GM23338 (cell line): ENCODE results near the gene TPP1. TPM values are rescaled to one million over a fixed set of nuclear protein-coding genes. Genes with fewer than 3 reads are reported as not detected.

Experiments
- ATAC-seq: fragments of 200-7000 bp; cut with Tn5 transposase; 3 replicates; pipeline ENCODE4 v1.9.1; 2020
- DNase-seq: peaks from one replicate; pipeline ENCODE4 v3.0.0-alpha.2; 2015; ENCODE audit warnings: low spot score
- H2AFZ ChIP-seq: fragments of 200-600 bp; sonication (generic); 2 replicates; pipeline ENCODE4 v1.8.0; 2016; ENCODE audit warnings: antibody characterized with exemption, mild to moderate bottlenecking, moderate library complexity
- H3F3A ChIP-seq: fragments of 200-600 bp; sonication (generic); replicated peaks from 2 replicates; pipeline ENCODE4 v1.8.0; 2017; ENCODE audit warnings: antibody characterized with exemption, mixed run types, low read depth
- H3K27ac ChIP-seq: fragments of 200-600 bp; sonication (generic); 2 replicates; pipeline ENCODE4 v1.6.1; 2016; ENCODE audit warnings: low read depth
- H3K27me3 ChIP-seq: fragments of 200-600 bp; sonication (generic); 2 replicates; pipeline ENCODE4 v1.8.0; 2016; ENCODE audit warnings: mild to moderate bottlenecking, mixed run types, moderate library complexity; ENCODE audit not compliant: insufficient read depth
- H3K36me3 ChIP-seq: fragments of 200-600 bp; sonication (generic); 2 replicates; pipeline ENCODE4 v1.8.0; 2016; ENCODE audit warnings: mild to moderate bottlenecking; ENCODE audit not compliant: insufficient read depth
- H3K4me1 ChIP-seq: fragments of 200-600 bp; sonication (generic); 2 replicates; pipeline ENCODE4 v1.8.0; 2016; ENCODE audit warnings: mild to moderate bottlenecking, moderate library complexity; ENCODE audit not compliant: insufficient read depth
- H3K4me2 ChIP-seq: fragments of 200-600 bp; sonication (generic); 2 replicates; pipeline ENCODE4 v1.7.1; 2017; ENCODE audit warnings: mixed run types
- H3K4me3 ChIP-seq: fragments of 200-600 bp; sonication (generic); 2 replicates; pipeline ENCODE4 v1.6.1; 2016; ENCODE audit warnings: mixed run types
- H3K79me2 ChIP-seq: fragments of 200-600 bp; sonication (generic); replicated peaks from 2 replicates; pipeline ENCODE4 v1.8.0; 2017; ENCODE audit warnings: mild to moderate bottlenecking; ENCODE audit not compliant: insufficient read depth
- H3K9me2 ChIP-seq: fragments of 200-600 bp; sonication (generic); 2 replicates; pipeline ENCODE4 v1.8.0; 2017; ENCODE audit not compliant: insufficient read depth
- H4K20me1 ChIP-seq: fragments of 200-600 bp; sonication (generic); replicated peaks from 2 replicates; pipeline ENCODE4 v1.8.0; 2017; ENCODE audit warnings: mild to moderate bottlenecking; ENCODE audit not compliant: insufficient read depth
- H3K27ac Mint-ChIP-seq: 2 replicates; pipeline ENCODE4 v1.8.0; 2020; ENCODE audit warnings: inconsistent platforms, mild to moderate bottlenecking, moderate library complexity, mixed read lengths
- H3K27me3 Mint-ChIP-seq: 3 replicates; pipeline ENCODE4 v1.8.0; 2022; ENCODE audit warnings: low read depth, mild to moderate bottlenecking, moderate library complexity, mixed read lengths, inconsistent platforms; ENCODE audit not compliant: insufficient read depth, poor library complexity
- H3K36me3 Mint-ChIP-seq: 3 replicates; pipeline ENCODE4 v1.8.0; 2021; ENCODE audit warnings: low read depth, mild to moderate bottlenecking, inconsistent platforms, moderate library complexity, mixed read lengths
- H3K4me1 Mint-ChIP-seq: 3 replicates; pipeline ENCODE4 v1.8.0; 2020; ENCODE audit warnings: mild to moderate bottlenecking, inconsistent platforms, mixed read lengths
- H3K4me3 Mint-ChIP-seq: 3 replicates; pipeline ENCODE4 v1.8.0; 2021; ENCODE audit warnings: moderate library complexity, mild to moderate bottlenecking, inconsistent platforms, mixed read lengths
- H3K9me3 Mint-ChIP-seq: 3 replicates; pipeline ENCODE4 v1.8.0; 2020; ENCODE audit warnings: moderate library complexity, mild to moderate bottlenecking, inconsistent platforms, mixed read lengths
- CREB1 ChIP-seq: fragments of 250-450 bp; sonication (Bioruptor Pico); IDR thresholded peaks from 2 replicates; pipeline ENCODE4 v1.5.0; 2020; ENCODE audit warnings: low read depth, mild to moderate bottlenecking, moderate library complexity
- EZH2 ChIP-seq: fragments of 200-600 bp; sonication (generic); IDR thresholded peaks from one replicate; pipeline ENCODE4 v1.8.0; 2017; ENCODE audit warnings: antibody characterized with exemption, mild to moderate bottlenecking, low read depth; ENCODE audit not compliant: unreplicated experiment
- EZH2phosphoT487 ChIP-seq: fragments of 200-600 bp; sonication (generic); IDR thresholded peaks from one replicate; pipeline ENCODE4 v1.8.1; 2018; ENCODE audit warnings: antibody characterized with exemption; ENCODE audit not compliant: unreplicated experiment
- JUNB ChIP-seq: IDR thresholded peaks from one replicate; pipeline ENCODE4 v1.6.1; 2016; ENCODE audit warnings: antibody characterized with exemption; ENCODE audit not compliant: unreplicated experiment
- STAT1 ChIP-seq: IDR thresholded peaks from one replicate; pipeline ENCODE4 v1.6.1; 2016; ENCODE audit warnings: antibody characterized with exemption; ENCODE audit not compliant: unreplicated experiment
- ZNF114 ChIP-seq: fragments of 250-450 bp; sonication (Bioruptor Pico); IDR thresholded peaks from 2 replicates; pipeline ENCODE4 v1.5.0; 2020; ENCODE audit warnings: mild to moderate bottlenecking, moderate library complexity
- polyA plus RNA-seq: library from polyadenylated mRNA; unstranded; fragments of >200 nt; fragmentation: Nextera tagmentation; extraction: Ambion mirVana; gene quantifications from 2 replicates; pipeline ENCODE4 v1.2.1, GENCODE V29; 2016
- total RNA-seq: library from RNA; depleted of rRNA; stranded (reverse); fragments of >200 nt; shearing (Covaris generic); gene quantifications from 2 replicates; pipeline ENCODE4 v1.2.3, GENCODE V29; 2014
- TF ChIP-seq, protein P1 (sequence below): fragments of 250-450 bp; sonication (Bioruptor Pico); IDR thresholded peaks from 2 replicates; pipeline ENCODE4 v1.5.0; 2020; ENCODE audit warnings: mild to moderate bottlenecking, moderate library complexity
- TF ChIP-seq, protein P2 (sequence below), 2 experiments: fragments of 200-600 bp in 1 of 2; sonication (generic) in 1 of 2; conservative IDR thresholded peaks; 2 replicates each; pipeline versions ENCODE4 v1.5.1 to v1.6.1; 2016 to 2017; ENCODE audit warnings: antibody characterized with exemption in 2 of 2, low read depth in 2 of 2, mild to moderate bottlenecking in 2 of 2, moderate library complexity in 1 of 2

Gene TPP1
- total and polyA plus RNA-seq, 2 experiments from 2014 or later, result 21.7 to 49.7 TPM

DNA sequence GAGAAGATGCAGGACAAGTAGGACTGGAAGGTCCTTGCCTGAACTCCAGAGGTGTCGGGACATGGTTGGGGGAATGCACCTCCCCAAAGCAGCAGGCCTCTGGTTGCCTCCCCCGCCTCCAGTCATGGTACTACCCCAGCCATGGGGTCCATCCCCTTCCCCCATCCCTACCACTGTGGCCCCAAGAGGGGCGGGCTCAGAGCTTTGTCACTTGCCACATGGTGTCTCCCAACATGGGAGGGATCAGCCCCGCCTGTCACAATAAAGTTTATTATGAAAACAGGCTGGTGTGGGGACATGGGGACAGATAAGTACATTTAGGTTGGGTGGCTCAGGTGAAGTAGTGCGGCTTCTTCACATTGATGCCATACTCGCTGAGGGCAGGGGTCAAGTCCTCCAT lies 8.6 kb downstream of the TPP1 start:
- DNase-seq, result no peak
- H3K9me3 Mint-ChIP-seq, result no peaks in the 10 kb centered on the region
- Histone ChIP-seq H3K36me3 (peaks cover 35% of the 10 kb centered on the region), H3K9me2 (no peaks in the 10 kb centered on the region), H3F3A (peaks cover 10% of the 10 kb centered on the region; the same call in 1 of the 2 replicates), H3K4me3 (peak overlapping the region; percentile 80), H4K20me1 (no peaks in the 10 kb centered on the region; the same call in 1 of the 2 replicates), H3K4me1 (peaks cover 26% of the 10 kb centered on the region), H2AFZ (no peak overlapping the region), H3K27me3 (no peaks in the 10 kb centered on the region), H3K4me2 (peak overlapping the region; percentile 92; the same call in 1 of the 2 replicates), H3K27ac (peak overlapping the region; percentile 69; the same call in 1 of the 2 replicates), H3K79me2 (peaks cover 31% of the 10 kb centered on the region)
- no peak for TF ChIP-seq CREB1
- no peak for TF ChIP-seq EZH2phosphoT487
- TF ChIP-seq EZH2, result no peak
- TF ChIP-seq, protein P1, sequence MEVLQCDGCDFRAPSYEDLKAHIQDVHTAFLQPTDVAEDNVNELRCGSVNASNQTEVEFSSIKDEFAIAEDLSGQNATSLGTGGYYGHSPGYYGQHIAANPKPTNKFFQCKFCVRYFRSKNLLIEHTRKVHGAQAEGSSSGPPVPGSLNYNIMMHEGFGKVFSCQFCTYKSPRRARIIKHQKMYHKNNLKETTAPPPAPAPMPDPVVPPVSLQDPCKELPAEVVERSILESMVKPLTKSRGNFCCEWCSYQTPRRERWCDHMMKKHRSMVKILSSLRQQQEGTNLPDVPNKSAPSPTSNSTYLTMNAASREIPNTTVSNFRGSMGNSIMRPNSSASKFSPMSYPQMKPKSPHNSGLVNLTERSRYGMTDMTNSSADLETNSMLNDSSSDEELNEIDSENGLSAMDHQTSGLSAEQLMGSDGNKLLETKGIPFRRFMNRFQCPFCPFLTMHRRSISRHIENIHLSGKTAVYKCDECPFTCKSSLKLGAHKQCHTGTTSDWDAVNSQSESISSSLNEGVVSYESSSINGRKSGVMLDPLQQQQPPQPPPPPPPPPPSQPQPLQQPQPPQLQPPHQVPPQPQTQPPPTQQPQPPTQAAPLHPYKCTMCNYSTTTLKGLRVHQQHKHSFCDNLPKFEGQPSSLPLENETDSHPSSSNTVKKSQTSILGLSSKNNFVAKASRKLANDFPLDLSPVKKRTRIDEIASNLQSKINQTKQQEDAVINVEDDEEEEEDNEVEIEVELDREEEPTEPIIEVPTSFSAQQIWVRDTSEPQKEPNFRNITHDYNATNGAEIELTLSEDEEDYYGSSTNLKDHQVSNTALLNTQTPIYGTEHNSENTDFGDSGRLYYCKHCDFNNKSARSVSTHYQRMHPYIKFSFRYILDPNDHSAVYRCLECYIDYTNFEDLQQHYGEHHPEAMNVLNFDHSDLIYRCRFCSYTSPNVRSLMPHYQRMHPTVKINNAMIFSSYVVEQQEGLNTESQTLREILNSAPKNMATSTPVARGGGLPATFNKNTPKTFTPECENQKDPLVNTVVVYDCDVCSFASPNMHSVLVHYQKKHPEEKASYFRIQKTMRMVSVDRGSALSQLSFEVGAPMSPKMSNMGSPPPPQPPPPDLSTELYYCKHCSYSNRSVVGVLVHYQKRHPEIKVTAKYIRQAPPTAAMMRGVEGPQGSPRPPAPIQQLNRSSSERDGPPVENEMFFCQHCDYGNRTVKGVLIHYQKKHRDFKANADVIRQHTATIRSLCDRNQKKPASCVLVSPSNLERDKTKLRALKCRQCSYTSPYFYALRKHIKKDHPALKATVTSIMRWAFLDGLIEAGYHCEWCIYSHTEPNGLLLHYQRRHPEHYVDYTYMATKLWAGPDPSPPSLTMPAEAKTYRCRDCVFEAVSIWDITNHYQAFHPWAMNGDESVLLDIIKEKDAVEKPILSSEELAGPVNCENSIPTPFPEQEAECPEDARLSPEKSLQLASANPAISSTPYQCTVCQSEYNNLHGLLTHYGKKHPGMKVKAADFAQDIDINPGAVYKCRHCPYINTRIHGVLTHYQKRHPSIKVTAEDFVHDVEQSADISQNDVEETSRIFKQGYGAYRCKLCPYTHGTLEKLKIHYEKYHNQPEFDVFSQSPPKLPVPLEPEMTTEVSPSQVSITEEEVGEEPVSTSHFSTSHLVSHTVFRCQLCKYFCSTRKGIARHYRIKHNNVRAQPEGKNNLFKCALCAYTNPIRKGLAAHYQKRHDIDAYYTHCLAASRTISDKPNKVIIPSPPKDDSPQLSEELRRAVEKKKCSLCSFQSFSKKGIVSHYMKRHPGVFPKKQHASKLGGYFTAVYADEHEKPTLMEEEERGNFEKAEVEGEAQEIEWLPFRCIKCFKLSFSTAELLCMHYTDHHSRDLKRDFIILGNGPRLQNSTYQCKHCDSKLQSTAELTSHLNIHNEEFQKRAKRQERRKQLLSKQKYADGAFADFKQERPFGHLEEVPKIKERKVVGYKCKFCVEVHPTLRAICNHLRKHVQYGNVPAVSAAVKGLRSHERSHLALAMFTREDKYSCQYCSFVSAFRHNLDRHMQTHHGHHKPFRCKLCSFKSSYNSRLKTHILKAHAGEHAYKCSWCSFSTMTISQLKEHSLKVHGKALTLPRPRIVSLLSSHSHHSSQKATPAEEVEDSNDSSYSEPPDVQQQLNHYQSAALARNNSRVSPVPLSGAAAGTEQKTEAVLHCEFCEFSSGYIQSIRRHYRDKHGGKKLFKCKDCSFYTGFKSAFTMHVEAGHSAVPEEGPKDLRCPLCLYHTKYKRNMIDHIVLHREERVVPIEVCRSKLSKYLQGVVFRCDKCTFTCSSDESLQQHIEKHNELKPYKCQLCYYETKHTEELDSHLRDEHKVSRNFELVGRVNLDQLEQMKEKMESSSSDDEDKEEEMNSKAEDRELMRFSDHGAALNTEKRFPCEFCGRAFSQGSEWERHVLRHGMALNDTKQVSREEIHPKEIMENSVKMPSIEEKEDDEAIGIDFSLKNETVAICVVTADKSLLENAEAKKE (CRISPR knock-in tag), result no peak
- no peak for TF ChIP-seq JUNB
- TF ChIP-seq, protein P2, sequence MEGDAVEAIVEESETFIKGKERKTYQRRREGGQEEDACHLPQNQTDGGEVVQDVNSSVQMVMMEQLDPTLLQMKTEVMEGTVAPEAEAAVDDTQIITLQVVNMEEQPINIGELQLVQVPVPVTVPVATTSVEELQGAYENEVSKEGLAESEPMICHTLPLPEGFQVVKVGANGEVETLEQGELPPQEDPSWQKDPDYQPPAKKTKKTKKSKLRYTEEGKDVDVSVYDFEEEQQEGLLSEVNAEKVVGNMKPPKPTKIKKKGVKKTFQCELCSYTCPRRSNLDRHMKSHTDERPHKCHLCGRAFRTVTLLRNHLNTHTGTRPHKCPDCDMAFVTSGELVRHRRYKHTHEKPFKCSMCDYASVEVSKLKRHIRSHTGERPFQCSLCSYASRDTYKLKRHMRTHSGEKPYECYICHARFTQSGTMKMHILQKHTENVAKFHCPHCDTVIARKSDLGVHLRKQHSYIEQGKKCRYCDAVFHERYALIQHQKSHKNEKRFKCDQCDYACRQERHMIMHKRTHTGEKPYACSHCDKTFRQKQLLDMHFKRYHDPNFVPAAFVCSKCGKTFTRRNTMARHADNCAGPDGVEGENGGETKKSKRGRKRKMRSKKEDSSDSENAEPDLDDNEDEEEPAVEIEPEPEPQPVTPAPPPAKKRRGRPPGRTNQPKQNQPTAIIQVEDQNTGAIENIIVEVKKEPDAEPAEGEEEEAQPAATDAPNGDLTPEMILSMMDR (conservative IDR thresholded peaks at IDR 0.05; ENCODE audit: low read depth in 2 of 2), result no peak
- TF ChIP-seq ZNF114 (CRISPR knock-in tag), result no peak
- no peak for TF ChIP-seq STAT1
- no peak for ATAC-seq
- peaks cover 20% of the 10 kb centered on the region for H3K4me1 Mint-ChIP-seq
- peak overlapping the region; percentile 73; the same call in 1 of the 2 replicates for H3K27ac Mint-ChIP-seq
- peak overlapping the region; percentile 87; the same call in 2 of the 3 replicates for H3K4me3 Mint-ChIP-seq
- H3K27me3 Mint-ChIP-seq, result peaks cover 18% of the 10 kb centered on the region
- H3K36me3 Mint-ChIP-seq, result peaks cover 51% of the 10 kb centered on the region
